GM18498 (cell line): ENCODE results near the gene MRGPRG.
"Not testable (repeated sequence)": the region's sequence is repeated elsewhere in the genome, so short reads cannot be mapped to it uniquely, and the experiment has no call there.

Experiments
- ATAC-seq: cut with Tn5 transposase; IDR thresholded peaks from one replicate; pipeline ENCODE4 v1.9.1; 2021; ENCODE audit warnings: mild to moderate bottlenecking, moderate library complexity; ENCODE audit not compliant: unreplicated experiment

The MRGPRG gene

GRCh38 chr11:3177931-3178330, 40.7 kb downstream of the MRGPRG start:
- ATAC-seq: no peak

DNA sequence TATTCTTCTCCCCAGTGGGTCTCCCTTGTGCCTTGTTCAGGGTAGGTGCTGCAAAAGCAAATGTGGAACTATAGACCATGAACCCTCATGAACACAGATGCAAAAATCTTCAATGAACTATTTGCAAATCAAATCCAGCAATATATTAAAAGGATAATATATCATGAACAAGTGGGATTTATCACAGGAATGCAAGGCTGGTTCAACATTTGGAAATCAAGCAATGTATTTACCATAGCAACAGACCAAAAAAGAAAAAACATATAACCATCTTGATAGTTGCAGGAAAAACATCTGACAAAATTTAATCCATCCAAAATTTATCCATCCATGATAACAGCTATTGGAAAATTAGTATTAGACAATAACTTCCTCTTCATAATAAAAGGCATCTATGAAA, 42.1 kb downstream of the MRGPRG start:
- ATAC-seq: no peak

GRCh38 chr11:3175194-3175593, 43.4 kb downstream of the MRGPRG start:
- no peak for ATAC-seq

DNA sequence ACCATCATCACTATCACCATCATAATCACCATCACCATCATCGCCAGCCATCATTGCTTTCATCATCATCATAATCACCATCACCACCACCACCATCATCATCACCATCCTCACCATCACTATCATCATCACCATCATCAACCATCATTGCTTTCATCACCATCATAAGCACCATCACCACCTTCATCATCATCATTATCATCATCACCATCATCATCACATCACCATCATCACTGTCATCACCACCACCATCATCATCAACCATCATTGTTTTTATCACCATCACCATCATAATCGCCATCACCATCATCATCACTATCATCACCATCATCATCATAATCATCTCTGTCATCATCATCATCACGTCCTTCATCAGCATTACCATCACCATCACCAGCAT, 44.2 kb downstream of the MRGPRG start:
- ATAC-seq: no peak

- ATAC-seq: no peak
These were observed 44.8 kb downstream of the MRGPRG start for GRCh38 chr11:3173795-3174194.

DNA sequence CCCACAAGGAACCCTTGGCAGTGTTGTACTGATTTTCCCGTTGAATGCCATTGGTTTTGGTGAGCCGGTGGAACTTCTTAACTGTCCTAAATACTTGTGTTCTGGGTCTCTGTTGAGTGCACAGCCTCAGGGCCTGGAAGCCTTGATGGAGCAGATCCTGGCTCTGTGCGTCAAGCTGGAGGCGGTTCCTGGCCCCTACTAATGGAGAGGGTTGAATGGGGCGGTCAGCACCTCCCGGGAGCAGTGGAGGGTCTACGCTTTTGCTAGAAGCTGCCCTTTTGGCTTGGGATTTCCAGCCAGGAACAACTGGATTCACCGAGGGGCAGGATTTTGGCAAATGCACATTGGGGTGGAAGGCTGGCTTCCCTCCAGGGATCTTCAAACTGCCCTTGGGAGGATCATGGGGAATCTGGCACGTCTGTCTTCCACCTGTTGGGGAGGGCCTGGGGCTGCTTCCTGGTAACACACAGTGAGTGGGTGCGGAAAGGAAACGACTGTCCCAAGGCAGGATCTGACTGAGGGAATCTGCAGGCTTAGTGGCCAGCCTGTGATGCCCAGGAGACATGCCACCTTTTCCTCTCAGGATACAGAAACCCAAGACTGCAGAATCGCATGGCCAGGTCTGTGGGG, 46.6 kb downstream of the MRGPRG start:
- no peak for ATAC-seq

GRCh38 chr11:3170756-3171650, 47.6 kb downstream of the MRGPRG start:
- no peak for ATAC-seq

DNA sequence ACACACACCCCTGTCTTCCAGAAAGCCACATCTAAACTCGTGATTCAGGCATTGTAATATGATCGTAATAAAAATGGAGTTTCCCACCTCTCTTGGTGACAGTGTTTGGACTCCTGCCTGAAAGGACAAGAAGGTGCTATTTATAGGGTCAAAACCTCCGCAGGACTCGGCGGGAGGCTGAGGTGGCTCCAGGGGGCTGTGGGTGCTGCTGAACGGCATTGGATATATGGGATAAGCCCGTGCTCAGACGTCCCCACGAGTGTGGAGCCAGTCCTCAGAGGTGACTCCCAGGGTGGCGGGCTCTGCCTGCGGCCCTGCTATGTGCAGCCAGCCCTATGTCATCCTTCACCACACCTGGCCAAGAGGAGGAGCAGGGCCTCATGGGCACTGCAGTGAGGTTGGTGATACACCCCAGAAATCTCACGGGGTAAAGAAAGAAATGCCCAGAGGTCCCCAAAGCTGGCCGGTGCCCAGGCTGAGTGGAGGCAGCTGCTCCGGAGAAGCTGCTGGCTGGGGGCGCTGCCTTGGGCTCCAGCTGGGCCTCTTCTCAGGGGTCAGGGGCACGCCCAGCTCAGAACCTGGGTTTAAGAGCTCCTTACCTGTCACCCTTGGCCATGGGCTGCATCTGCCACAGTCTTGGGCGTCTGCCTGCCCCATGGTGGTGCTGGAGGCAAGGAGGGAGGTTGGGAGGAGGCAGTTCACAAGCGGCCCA, 48.4 kb downstream of the MRGPRG start:
- ATAC-seq: no peak

DNA sequence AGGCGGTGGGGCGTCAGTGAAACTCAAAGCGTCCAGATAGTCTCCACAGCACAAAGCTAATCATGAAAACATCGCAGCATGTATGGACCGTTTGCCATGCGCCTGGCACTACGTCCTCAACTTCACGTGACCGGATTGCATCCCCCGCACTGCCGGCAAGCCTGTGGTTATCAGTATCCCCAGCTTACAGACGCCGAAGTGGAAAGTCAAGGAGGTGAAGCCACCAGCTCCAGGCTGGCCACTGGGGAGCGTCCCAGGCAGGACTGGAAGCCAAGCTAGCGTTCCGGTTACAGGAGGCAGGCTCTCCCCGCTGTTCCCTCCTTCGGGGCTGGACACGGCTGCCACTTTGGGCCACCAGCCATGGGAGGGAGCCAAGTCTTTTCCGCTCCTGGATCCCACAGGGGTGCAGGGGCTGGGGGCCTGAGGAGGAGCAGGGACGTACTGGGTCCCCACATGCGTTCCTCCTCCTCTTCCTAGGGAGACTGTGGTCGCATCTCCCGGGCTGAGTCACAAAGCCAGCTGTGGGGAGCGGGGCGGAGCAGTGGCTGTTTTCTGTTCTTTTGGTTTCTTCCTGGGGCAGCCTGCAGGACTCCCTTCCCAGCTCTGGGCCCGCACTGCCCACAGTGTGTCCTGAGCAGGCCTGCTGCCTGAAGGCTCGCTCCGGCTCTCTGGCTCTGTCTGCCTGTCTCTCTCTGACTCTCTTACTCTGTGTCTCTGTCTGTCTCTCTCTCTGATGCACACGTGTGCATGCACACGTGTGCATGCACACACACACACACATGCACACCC, 49.2 kb downstream of the MRGPRG start:
- no peak for ATAC-seq

GRCh38 chr11:3168742-3169254, 49.8 kb downstream of the MRGPRG start:
- not testable (repeated sequence) for ATAC-seq
